PC-3 (cell line): Measurements from ENCODE around the gene PRXL2B.

Experiments used
- EZH2 ChIP-seq: fragments of 300-600 bp; sonication (generic); IDR thresholded peaks from one replicate; pipeline ENCODE4 v1.6.1; 2017; ENCODE audit warnings: antibody characterized with exemption, mild to moderate bottlenecking, low read length; ENCODE audit not compliant: unreplicated experiment
- EZH2phosphoT487 ChIP-seq: fragments of 300-600 bp; sonication (generic); IDR thresholded peaks from 2 replicates; pipeline ENCODE4 v1.6.1; 2018; ENCODE audit warnings: mild to moderate bottlenecking, antibody characterized with exemption, low read length, borderline replicate concordance
- TF ChIP-seq, protein P1 (sequence below): fragments of 300-600 bp; sonication (generic); conservative IDR thresholded peaks from 2 replicates; pipeline ENCODE4 v1.5.1; 2017; ENCODE audit warnings: antibody characterized with exemption, low read depth, mild to moderate bottlenecking, low read length

GRCh38 chr1:2639607-2640521 lies 53.3 kb downstream of the PRXL2B start:
- TF ChIP-seq, protein P1, sequence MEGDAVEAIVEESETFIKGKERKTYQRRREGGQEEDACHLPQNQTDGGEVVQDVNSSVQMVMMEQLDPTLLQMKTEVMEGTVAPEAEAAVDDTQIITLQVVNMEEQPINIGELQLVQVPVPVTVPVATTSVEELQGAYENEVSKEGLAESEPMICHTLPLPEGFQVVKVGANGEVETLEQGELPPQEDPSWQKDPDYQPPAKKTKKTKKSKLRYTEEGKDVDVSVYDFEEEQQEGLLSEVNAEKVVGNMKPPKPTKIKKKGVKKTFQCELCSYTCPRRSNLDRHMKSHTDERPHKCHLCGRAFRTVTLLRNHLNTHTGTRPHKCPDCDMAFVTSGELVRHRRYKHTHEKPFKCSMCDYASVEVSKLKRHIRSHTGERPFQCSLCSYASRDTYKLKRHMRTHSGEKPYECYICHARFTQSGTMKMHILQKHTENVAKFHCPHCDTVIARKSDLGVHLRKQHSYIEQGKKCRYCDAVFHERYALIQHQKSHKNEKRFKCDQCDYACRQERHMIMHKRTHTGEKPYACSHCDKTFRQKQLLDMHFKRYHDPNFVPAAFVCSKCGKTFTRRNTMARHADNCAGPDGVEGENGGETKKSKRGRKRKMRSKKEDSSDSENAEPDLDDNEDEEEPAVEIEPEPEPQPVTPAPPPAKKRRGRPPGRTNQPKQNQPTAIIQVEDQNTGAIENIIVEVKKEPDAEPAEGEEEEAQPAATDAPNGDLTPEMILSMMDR = no peak
- no peak for TF ChIP-seq EZH2
- no peak for TF ChIP-seq EZH2phosphoT487
